ENCODE results near the gene LYZL4. TPM values are rescaled to one million over a fixed set of nuclear protein-coding genes. Genes with fewer than 3 reads are reported as not detected.

The LYZL4 gene
- total and polyA plus RNA-seq, 3 experiments from 2014 or later = not detected

DNA sequence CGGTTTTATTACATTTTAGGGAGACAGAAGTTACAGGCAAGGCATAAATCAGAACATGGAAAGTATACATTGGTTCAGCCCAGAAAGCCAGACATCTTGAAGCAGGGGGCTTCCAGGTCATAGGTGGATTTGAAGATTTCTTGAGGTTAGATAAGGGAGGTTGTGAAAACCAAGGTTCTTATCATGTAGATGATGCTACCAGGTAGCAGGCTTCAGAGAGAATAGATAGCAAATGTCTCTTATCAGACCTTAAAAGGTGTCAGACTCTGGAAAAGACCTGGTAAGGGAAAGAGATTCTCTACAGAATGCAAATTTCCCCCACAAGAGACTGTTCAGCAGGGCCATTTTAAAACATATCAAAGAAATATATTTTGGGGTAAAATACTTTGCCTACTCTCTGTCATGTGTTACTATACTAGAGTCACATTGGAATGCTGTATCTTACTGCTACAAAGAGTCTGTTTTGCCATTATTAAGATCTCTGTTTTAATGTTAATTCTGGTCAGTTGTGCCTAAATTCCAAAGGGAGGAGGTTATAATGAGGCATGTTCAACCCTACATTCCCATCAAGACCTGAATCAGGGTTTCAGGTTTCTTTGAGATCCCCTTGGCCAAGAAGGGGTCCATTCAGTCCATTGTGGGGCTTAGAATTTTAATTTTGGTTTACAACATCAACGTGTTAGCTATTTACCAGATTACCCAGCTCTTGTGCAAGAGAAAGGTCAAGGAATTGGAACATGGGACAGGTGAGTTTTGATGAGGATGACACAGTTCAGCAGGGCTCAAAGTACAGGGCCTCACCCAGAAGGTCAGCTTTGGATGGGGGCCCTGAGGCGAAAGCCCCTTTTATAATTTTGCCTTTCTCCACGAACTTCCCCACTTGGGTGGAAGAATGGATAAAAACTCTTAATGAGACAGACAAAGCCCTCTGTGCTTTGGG is 36.0 kb upstream of the LYZL4 start:
- ChIA-PET CTCF (interaction anchor here (1.0 kb wide), 1 partner anchor 197 kb away, joined by 3 read pairs; no protein-coding TSS in a partner anchor), POLR2A (no interaction called here)
- Histone ChIP-seq H3K4me3 (ENCODE audit: low read length) (no peak overlapping the region), H3K27me3 (ENCODE audit: insufficient read depth, low read length, poor library complexity, severe bottlenecking) (no peaks in the 10 kb centered on the region), H3K36me3 (ENCODE audit: insufficient read depth, low read length) (no peaks in the 10 kb centered on the region), H3K4me1 (ENCODE audit: insufficient read depth, low read length) (no peaks in the 10 kb centered on the region), H3K27ac (ENCODE audit: low read depth, low read length) (no peak overlapping the region), H3K9me3 (ENCODE audit: low read length) (no peaks in the 10 kb centered on the region)
- DNase-seq = no peak
- Mint-ChIP-seq H3K27ac (no peak overlapping the region), H3K36me3 (no peaks in the 10 kb centered on the region), H3K9me3 (no peaks in the 10 kb centered on the region), H3K4me1 (no peaks in the 10 kb centered on the region), H3K27me3 (peaks cover 10 to 15% of the 10 kb centered on the region in 2 donors), H3K4me3 (no peak overlapping the region)

DNA sequence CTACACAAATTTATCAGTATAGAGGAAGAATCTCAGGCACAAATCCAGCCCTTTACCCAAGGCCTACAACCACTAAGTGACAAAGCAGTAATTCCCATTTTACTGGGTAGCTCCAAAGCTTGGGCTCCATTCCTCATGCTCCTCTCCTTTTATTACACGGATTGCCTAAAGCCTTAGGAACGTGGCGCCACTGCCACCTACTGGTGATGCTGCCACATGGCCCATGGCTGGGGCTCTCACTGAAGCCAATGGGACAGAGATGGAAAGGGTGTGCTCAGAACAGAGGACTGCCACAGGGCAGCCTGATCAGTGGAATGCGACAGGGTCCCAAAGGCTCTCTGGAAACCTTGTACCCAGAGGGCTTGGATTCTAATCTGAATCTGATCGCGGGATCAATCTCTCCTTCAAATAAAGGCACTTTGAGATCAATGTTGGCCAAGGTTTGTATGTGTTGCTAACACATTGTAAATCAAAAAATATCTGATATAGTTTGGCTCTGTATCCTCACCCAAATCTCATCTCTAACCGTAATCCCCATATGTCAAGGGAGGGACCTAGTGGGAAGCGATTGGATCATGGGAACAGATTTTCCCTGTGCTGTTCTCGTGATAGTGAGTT is 33.5 kb upstream of the LYZL4 start:
- H3K27me3 ChIP-seq (ENCODE audit: insufficient read depth, low read length, poor library complexity, severe bottlenecking) = no peaks in the 10 kb centered on the region
- ChIA-PET CTCF (interaction anchor here (0.7 to 3.9 kb wide), 12 partner anchors 9 to 1861 kb away, joined by 3 to 27 read pairs (median 4); no protein-coding TSS in a partner anchor), POLR2A (no interaction called here)
- no peaks in the 10 kb centered on the region for H3K9me3 ChIP-seq (ENCODE audit: low read length)
- Mint-ChIP-seq H3K36me3 (no peaks in the 10 kb centered on the region), H3K4me3 (no peak overlapping the region), H3K4me1 (no peaks in the 10 kb centered on the region), H3K27me3 (peaks cover 10 to 15% of the 10 kb centered on the region in 2 donors), H3K9me3 (no peaks in the 10 kb centered on the region), H3K27ac (no peak overlapping the region)
- DNase-seq = peak; percentile 41 to 79 (median 54)
- H3K36me3 ChIP-seq (ENCODE audit: insufficient read depth, low read length) = no peaks in the 10 kb centered on the region
- no peaks in the 10 kb centered on the region for H3K4me1 ChIP-seq (ENCODE audit: insufficient read depth, low read length)
- H3K27ac ChIP-seq (ENCODE audit: low read depth, low read length) = no peak overlapping the region
- H3K4me3 ChIP-seq (ENCODE audit: low read length) = no peak overlapping the region

GRCh38 chr3:42443292-42443691 is 32.9 kb upstream of the LYZL4 start:
- Histone ChIP-seq H3K27me3 (ENCODE audit: insufficient read depth, low read length, poor library complexity, severe bottlenecking) (no peaks in the 10 kb centered on the region), H3K4me3 (ENCODE audit: low read length) (no peak overlapping the region), H3K36me3 (ENCODE audit: insufficient read depth, low read length) (no peaks in the 10 kb centered on the region), H3K4me1 (ENCODE audit: insufficient read depth, low read length) (no peaks in the 10 kb centered on the region), H3K9me3 (ENCODE audit: low read length) (no peaks in the 10 kb centered on the region), H3K27ac (ENCODE audit: low read depth, low read length) (no peak overlapping the region)
- ChIA-PET CTCF (interaction anchor here (0.7 to 3.9 kb wide), 12 partner anchors 9 to 1861 kb away, joined by 3 to 27 read pairs (median 4); no protein-coding TSS in a partner anchor), POLR2A (no interaction called here)
- Mint-ChIP-seq H3K9me3 (no peaks in the 10 kb centered on the region), H3K4me3 (no peak overlapping the region), H3K36me3 (no peaks in the 10 kb centered on the region), H3K27ac (no peak overlapping the region), H3K27me3 (peaks cover 8 to 15% of the 10 kb centered on the region in 2 donors), H3K4me1 (no peaks in the 10 kb centered on the region)
- DNase-seq = no peak

DNA sequence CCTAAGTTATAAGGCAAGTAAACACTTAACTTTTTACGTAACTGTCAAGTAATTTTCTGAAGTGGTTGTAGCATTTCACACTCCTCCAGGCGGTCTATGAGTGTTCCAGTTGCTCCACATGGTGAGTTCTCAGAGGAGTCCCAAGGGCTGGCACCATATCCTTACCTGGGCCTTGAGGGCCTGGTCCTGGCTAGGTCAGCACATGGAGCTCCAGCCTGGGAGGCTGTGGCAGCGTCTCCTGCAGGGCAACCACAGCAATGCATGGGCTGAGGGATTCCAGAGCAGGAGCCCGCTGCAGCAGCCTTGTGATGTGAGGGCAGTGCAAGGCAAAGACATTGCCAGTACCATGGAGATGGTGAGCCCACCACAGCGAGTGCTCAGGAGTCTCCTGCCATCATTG is 32.2 kb upstream of the LYZL4 start:
- no peak for DNase-seq
- no peaks in the 10 kb centered on the region for H3K4me1 ChIP-seq (ENCODE audit: insufficient read depth, low read length)
- Mint-ChIP-seq H3K9me3 (no peaks in the 10 kb centered on the region), H3K36me3 (no peaks in the 10 kb centered on the region), H3K4me1 (no peaks in the 10 kb centered on the region), H3K4me3 (no peak overlapping the region), H3K27ac (no peak overlapping the region), H3K27me3 (peaks cover 8 to 15% of the 10 kb centered on the region in 2 donors)
- H3K27ac ChIP-seq (ENCODE audit: low read depth, low read length) = no peak overlapping the region
- H3K27me3 ChIP-seq (ENCODE audit: insufficient read depth, low read length, poor library complexity, severe bottlenecking) = no peaks in the 10 kb centered on the region
- no peak overlapping the region for H3K4me3 ChIP-seq (ENCODE audit: low read length)
- no peaks in the 10 kb centered on the region for H3K9me3 ChIP-seq (ENCODE audit: low read length)
- ChIA-PET CTCF (interaction anchor here (1.1 to 3.9 kb wide), 3 partner anchors 8 to 195 kb away, joined by 4 to 27 read pairs (median 5); no protein-coding TSS in a partner anchor), POLR2A (no interaction called here)
- H3K36me3 ChIP-seq (ENCODE audit: insufficient read depth, low read length) = no peaks in the 10 kb centered on the region

DNA sequence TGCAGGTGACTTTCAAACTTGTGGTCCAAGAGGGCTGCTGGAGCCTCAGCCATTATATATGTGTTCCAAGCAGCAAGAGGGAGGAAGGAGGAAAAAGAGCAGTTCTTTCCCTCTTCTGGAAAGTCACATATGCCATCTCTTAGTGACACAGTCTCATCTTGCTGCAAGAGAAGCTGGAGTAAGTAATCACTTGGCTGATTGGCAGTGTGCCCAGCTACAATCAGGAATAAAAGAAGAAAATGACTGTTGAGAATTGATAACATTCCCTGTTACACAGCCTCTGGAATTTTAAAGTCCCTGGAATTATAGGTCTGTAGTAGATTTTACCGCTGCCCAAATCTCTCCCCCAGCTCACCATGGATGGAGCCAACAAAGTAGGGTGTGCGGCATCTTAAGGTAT is 31.4 kb upstream of the LYZL4 start:
- H3K36me3 Mint-ChIP-seq = no peaks in the 10 kb centered on the region
- H3K27ac ChIP-seq (ENCODE audit: low read depth, low read length) = no peak overlapping the region
- no peaks in the 10 kb centered on the region for H3K9me3 Mint-ChIP-seq
- no peaks in the 10 kb centered on the region for H3K4me1 ChIP-seq (ENCODE audit: insufficient read depth, low read length)
- CTCF ChIA-PET = interaction anchor here (3.9 kb wide), 1 partner anchor 194 kb away, joined by 27 read pairs; no protein-coding TSS in a partner anchor
- POLR2A ChIA-PET = no interaction called here
- peaks cover 8 to 15% of the 10 kb centered on the region in 2 donors for H3K27me3 Mint-ChIP-seq
- no peak overlapping the region for H3K4me3 ChIP-seq (ENCODE audit: low read length)
- H3K4me3 Mint-ChIP-seq = no peak overlapping the region
- H3K4me1 Mint-ChIP-seq = no peaks in the 10 kb centered on the region
- no peaks in the 10 kb centered on the region for H3K27me3 ChIP-seq (ENCODE audit: insufficient read depth, low read length, poor library complexity, severe bottlenecking)
- H3K27ac Mint-ChIP-seq = no peak overlapping the region
- no peaks in the 10 kb centered on the region for H3K36me3 ChIP-seq (ENCODE audit: insufficient read depth, low read length)
- no peaks in the 10 kb centered on the region for H3K9me3 ChIP-seq (ENCODE audit: low read length)
- no peak for DNase-seq

- no peaks in the 10 kb centered on the region for H3K36me3 Mint-ChIP-seq
- ChIA-PET CTCF (no interaction called here), POLR2A (no interaction called here)
- no peaks in the 10 kb centered on the region for H3K36me3 ChIP-seq (ENCODE audit: insufficient read depth, low read length)
- no peaks in the 10 kb centered on the region for H3K9me3 Mint-ChIP-seq
- no peak overlapping the region for H3K4me3 ChIP-seq (ENCODE audit: low read length)
- peaks cover 8 to 15% of the 10 kb centered on the region in 2 donors for H3K27me3 Mint-ChIP-seq
- no peak overlapping the region for H3K4me3 Mint-ChIP-seq
- DNase-seq = no peak
- no peaks in the 10 kb centered on the region for H3K27me3 ChIP-seq (ENCODE audit: insufficient read depth, low read length, poor library complexity, severe bottlenecking)
- no peaks in the 10 kb centered on the region for H3K4me1 ChIP-seq (ENCODE audit: insufficient read depth, low read length)
- no peak overlapping the region for H3K27ac Mint-ChIP-seq
- H3K9me3 ChIP-seq (ENCODE audit: low read length) = no peaks in the 10 kb centered on the region
- no peak overlapping the region for H3K27ac ChIP-seq (ENCODE audit: low read depth, low read length)
- no peaks in the 10 kb centered on the region for H3K4me1 Mint-ChIP-seq
These were observed 30.5 kb upstream of the LYZL4 start for GRCh38 chr3:42440924-42441323.

- CTCF ChIA-PET = no interaction called here
These were observed 29.1 kb upstream of the LYZL4 start for GRCh38 chr3:42439261-42440115.

More at GRCh38 chr3:42439261-42440115, 29.1 kb upstream of the LYZL4 start:
- Mint-ChIP-seq H3K36me3 (no peaks in the 10 kb centered on the region), H3K9me3 (no peaks in the 10 kb centered on the region), H3K27ac (no peak overlapping the region), H3K4me1 (no peaks in the 10 kb centered on the region), H3K27me3 (peaks cover 2 to 14% of the 10 kb centered on the region in 2 donors), H3K4me3 (no peak overlapping the region)
- H3K4me1 ChIP-seq (ENCODE audit: insufficient read depth, low read length) = no peaks in the 10 kb centered on the region
- no peak for DNase-seq
- no peaks in the 10 kb centered on the region for H3K36me3 ChIP-seq (ENCODE audit: insufficient read depth, low read length)
- POLR2A ChIA-PET = no interaction called here
- H3K27me3 ChIP-seq (ENCODE audit: insufficient read depth, low read length, poor library complexity, severe bottlenecking) = no peaks in the 10 kb centered on the region
- no peak overlapping the region for H3K27ac ChIP-seq (ENCODE audit: low read depth, low read length)
- H3K4me3 ChIP-seq (ENCODE audit: low read length) = no peak overlapping the region
- no peaks in the 10 kb centered on the region for H3K9me3 ChIP-seq (ENCODE audit: low read length)
